Epithelial cell of proximal tubule (primary cell): ENCODE measurements around the gene B3GNT9. TPM values are rescaled to one million over a fixed set of nuclear protein-coding genes. Genes with fewer than 3 reads are reported as not detected.

Experiments used
- DNase-seq: peaks from one replicate; pipeline ENCODE4 v3.0.0-alpha.2; 2011; ENCODE audit warnings: low read depth
- H3K4me3 ChIP-seq: 2 replicates; pipeline ENCODE4 v1.5.1; 2011; ENCODE audit warnings: low read depth, mild to moderate bottlenecking, low read length
- total RNA-seq: library from RNA; depleted of rRNA; stranded (reverse); fragments of >200 nt; gene quantifications from 2 replicates; pipeline ENCODE4 v1.2.3, GENCODE V29; 2015
- TF ChIP-seq, protein P1 (sequence below): conservative IDR thresholded peaks from 2 replicates; pipeline ENCODE4 v1.5.1; 2012; ENCODE audit warnings: low read depth, mild to moderate bottlenecking, low read length

The B3GNT9 gene
- total RNA-seq, 1 donor from 2014 or later: 1.0 TPM

DNA sequence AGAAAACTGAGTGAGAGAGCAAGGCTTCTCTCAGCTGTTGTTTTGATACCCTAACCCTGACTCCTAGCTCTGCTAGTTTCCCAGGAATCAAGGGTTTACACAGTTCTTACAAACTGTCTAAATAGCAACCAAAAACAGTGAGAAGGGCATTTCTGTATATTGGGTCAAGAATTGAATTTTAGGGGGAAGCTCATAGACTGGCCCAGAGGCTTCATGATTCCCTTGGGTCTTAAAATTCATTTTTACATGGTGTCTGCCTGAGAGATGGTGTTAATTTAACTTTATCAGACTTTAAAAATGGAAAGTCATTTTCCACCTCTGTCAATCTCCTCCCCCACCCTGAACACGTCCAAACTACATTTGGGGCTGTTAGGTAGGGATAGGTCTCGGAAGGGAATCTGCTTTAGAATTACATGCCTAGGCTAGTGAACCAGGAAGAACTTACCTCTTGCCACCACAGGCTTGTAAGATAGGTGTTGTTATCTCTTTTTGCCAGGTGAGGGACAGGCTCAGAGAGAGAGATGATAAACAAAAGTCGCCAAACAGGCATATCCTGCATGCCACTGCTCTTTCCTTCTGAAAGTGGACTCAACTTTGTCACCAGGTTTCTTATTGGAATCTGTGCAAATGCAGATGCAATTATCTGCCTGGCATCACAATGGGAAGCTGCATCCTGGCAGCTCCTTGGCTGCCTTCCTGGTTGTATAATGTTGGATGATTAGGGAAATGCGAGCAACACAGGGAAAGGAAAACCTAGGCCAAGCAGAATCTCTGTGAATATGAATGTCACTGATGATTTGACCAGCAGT is 38.0 kb downstream of the B3GNT9 start:
- TF ChIP-seq, protein P1, sequence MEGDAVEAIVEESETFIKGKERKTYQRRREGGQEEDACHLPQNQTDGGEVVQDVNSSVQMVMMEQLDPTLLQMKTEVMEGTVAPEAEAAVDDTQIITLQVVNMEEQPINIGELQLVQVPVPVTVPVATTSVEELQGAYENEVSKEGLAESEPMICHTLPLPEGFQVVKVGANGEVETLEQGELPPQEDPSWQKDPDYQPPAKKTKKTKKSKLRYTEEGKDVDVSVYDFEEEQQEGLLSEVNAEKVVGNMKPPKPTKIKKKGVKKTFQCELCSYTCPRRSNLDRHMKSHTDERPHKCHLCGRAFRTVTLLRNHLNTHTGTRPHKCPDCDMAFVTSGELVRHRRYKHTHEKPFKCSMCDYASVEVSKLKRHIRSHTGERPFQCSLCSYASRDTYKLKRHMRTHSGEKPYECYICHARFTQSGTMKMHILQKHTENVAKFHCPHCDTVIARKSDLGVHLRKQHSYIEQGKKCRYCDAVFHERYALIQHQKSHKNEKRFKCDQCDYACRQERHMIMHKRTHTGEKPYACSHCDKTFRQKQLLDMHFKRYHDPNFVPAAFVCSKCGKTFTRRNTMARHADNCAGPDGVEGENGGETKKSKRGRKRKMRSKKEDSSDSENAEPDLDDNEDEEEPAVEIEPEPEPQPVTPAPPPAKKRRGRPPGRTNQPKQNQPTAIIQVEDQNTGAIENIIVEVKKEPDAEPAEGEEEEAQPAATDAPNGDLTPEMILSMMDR: no peak
- no peak overlapping the region for H3K4me3 ChIP-seq
- DNase-seq: no peak

DNA sequence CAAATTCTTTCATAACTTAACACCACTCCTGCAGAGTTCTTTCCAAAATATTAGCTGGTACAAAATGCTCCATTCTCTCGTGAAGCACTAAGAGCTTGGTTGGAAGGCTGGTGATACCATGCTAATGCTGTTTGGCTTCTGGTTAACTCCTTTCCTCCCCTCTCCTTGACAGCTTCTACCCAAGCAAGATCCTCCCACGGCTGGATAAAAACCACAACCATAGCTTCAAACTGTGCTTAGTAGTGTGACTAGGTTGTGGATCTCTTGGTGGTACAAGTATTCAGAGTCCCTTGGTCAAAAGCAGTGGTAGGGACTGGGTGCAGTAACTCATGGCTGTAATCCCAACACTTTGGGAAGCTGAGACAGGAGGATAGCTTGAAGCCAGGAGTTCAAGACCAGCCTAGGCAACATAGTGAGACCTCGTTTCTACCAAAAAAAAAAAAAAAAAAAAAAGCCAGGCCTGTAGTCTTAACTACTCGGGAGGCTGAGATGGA is 38.8 kb downstream of the B3GNT9 start:
- H3K4me3 ChIP-seq: no peak overlapping the region
- TF ChIP-seq, protein P1: no peak
- DNase-seq: no peak

DNA sequence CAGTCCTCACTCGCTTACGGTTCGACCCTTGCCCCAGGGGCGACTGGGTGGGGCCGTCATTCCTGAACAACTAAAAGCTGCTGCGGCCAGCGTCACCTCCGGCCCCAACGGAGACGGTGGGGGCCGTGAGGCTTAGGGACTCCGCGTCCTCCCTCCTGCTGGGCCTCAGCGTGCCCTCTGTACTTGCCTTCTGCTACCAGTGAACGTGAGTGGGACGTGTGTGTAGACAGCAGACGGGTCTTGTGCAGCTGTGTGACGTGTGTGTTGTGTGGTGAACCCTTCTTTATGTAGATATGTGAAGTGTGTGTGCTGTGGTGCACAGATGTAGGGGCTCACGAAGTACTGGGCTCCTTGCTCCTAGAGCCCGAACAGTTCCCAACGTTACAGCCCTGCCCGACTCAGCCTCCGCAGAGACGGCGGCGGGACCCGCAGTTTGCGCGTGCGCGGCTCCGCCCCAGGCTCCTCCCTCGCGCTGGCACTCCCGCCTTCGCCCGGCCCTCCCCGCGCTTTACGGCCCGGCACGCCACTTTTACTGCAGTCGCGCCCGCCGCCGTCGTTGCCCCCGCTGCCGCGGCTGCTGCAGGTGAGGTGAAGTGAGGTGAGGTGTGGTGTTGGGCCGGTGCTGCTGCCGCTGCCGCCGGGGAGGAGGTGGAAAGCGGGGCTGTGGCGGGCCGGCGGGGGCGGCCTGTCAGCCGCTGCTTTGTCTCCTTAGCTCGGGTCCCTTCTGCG is 41.2 kb downstream of the B3GNT9 start, which contains the start of gene PHAF1:
Gene PHAF1 (plus strand): TSS at position 535 of the 729 bp plus-strand sequence. CDS start 235 bp downstream, outside the sequence.
- TF ChIP-seq, protein P1: no peak
- H3K4me3 ChIP-seq: peak within 1 kb of the TSS; percentile 99
- DNase-seq: no peak

DNA sequence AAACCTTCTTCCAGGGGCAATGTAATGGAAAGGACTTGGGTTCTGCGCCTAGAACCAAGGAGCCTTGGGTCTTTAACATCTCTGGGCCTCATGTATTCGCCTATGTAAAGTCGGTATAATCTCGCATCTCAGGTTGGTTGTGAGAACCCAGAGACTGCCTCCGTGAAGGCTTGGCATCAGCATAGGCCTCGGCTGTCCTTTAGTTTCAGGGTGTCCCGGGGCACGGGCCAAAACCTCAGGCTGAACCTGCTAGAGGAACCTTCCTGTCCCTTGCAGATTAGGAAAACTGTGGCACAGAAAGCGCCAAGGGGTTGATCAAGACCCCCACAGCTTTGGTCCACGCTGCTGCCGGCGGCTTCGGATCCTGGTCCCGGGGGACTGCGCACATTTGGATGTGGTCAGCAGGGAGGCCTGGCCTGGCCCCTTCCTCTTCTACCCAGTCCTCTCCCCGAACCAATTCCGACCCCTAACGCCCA is 41.8 kb downstream of the B3GNT9 start:
- TF ChIP-seq, protein P1: no peak
- no peak for DNase-seq
- H3K4me3 ChIP-seq: peak overlapping the region; percentile 99

DNA sequence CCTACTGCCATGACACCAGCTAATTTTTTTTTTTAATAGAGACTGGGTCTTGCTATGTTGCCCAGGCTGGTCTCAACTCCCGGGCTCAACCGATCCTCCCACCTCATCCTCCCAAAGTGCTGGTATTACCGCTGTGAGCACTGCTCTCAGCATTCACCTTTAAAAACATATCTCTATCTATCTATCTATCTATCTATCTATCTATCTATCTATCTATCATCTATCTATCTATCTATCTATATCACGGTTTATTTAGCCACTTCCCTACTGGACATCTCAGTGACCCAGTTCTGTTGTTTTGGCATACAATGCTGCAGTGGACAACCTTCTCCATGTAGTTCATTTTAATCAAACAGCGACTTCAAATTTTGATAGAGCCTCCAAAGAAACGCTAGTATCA is 42.3 kb downstream of the B3GNT9 start:
- DNase-seq: no peak
- no peak overlapping the region for H3K4me3 ChIP-seq
- TF ChIP-seq, protein P1: no peak

DNA sequence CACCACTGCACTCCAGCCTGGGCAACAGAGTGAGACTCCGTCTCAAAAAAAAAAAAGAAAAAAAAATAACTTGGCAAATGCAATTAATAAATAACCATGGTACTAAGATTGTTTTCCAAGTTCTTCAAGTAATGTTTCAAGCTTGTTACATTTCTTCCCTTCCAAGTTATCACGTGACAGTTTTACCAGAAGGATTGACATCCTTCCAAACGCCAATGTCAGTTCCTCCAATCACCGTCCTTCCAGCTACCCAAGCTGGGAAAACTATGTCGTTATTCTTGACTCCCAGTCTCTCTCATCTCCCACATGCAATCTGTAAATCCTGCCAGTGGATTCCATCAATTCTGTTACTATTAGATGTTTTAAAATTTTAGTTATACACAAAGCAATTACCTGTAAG is 44.9 kb downstream of the B3GNT9 start:
- DNase-seq: no peak
- TF ChIP-seq, protein P1: no peak
- H3K4me3 ChIP-seq: no peak overlapping the region
